Measurements from ENCODE around the gene RHBDD1. TPM values are rescaled to one million over a fixed set of nuclear protein-coding genes. Genes with fewer than 3 reads are reported as not detected.
A peak's percentile ranks its signal among the peaks of the same experiment; 100 is the strongest.

RHBDD1 gene
- total RNA-seq, 8 experiments from 2014 or later, result 10.4 to 27.5 (median 23.4) TPM

DNA sequence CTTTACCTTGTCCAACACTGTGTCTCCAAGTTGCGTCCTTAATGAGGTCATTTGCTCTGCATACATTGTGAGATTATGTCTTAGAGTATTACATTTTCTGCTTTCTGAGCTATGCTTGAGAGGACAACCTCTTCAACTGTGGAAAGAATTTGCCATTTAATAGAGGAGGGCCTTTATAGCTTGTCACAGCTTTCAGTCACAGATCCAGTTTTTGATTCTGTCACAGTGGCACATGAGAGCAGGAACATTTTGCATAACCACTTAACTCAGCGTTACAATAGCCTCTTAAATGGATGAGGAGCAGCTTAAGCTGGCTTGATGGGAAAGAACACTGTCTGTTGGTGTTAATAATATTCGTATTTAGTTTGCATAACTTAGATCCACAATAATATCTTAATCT lies 63.0 kb downstream of the RHBDD1 start:
- 75 to 100% (median 86%) methylated on average over 1 to 3 of the region's 3 CpGs; no CpG with 5 or more reads in 2 of the 10 experiments for WGBS, 10 experiments
- Histone ChIP-seq H3K4me3 (no peak overlapping the region), H3K27ac (no peak overlapping the region), H3K4me1 (replicated peaks in 1 of 2) (peaks cover 0 to 2% of the 10 kb centered on the region in 2 donors)
- ATAC-seq (replicated peaks in 6 of 8), result peak in 1 of 8 experiments; percentile 46
- in situ Hi-C loops (cut with MboI; ENCODE audit: low pct_unique_long_range_greater_than_20kb in 2 of 9, low sequenced_read_pairs in 9 of 9, unreplicated experiment in 9 of 9), result no loop called here

DNA sequence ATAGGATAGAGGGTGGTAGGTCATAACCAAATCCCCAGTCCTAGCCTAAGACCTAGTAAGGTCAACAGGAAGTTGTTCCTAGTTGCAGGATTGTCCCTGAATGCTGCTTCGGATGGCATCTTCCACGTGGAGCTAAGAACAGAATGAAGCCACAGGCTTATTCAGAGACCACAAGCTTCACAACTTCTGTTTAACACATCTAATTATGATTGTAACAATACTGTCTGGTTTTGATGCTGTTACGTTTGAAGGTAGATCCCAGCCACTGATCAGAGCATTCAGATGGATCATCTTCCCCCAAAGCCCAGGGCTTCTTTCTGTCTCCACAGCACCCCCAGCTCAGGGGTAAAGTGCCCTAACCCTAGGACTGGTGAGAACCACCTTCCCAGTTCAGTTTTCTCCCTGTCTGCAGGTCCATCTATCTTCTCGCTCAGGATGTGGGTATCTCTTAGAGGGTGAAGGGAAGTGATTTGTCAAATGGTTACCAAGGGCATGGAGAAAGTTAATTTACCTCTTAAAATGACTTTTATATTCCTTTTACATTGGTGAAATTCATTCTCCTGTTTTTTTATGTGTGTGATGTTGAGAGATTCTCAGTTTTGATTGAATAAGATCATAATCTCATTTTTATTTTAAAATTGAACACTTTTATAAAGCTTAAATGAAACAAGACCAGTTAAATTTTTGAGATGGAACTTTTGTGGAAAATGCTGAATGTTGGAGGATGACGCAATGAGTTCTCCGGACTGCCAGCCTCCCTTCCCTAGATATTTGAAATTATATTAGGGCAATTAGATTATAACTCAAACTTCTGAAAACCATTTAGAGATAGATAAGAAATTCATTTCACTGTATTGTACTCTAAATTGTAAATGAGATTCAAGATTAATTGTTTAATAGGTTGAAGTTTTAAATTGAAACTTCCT lies 66.5 kb downstream of the RHBDD1 start:
- no peak overlapping the region for H3K4me3 ChIP-seq
- 76 to 100% (median 91%) methylated on average over 1 to 6 of the region's 6 CpGs for WGBS, 10 experiments
- peaks cover 0 to 3% of the 10 kb centered on the region in 2 donors for H3K4me1 ChIP-seq (replicated peaks in 1 of 2)
- no peak overlapping the region for H3K27ac ChIP-seq
- no peak for ATAC-seq (replicated peaks in 6 of 8)
- in situ Hi-C loops (cut with MboI; ENCODE audit: low pct_unique_long_range_greater_than_20kb in 2 of 9, low sequenced_read_pairs in 9 of 9, unreplicated experiment in 9 of 9), result no loop called here

DNA sequence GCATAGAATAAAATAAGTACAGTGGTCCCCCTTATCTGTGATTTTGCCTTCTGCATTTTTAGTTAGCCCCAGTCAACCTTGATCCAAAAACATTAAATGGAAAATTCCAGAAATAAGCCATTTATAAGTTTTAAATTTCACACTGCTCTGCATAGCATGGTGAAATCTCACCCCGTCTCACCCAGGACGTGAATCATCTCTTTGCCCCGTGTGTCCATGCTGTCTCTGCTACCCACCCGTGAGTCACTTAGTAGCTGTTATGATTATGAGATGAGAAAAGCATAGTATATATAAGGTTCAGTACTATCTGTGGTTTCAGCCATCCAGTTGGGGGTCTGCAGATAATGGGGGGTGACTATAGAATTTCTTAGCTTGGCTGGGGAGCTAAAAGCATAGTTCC lies 67.3 kb downstream of the RHBDD1 start:
- Histone ChIP-seq H3K27ac (no peak overlapping the region), H3K4me3 (no peak overlapping the region), H3K4me1 (replicated peaks in 1 of 2) (peaks cover 0 to 8% of the 10 kb centered on the region in 2 donors)
- ATAC-seq (replicated peaks in 6 of 8), result peak in 2 of 8 experiments; percentile 48 to 92
- in situ Hi-C loops (cut with MboI; ENCODE audit: low pct_unique_long_range_greater_than_20kb in 2 of 9, low sequenced_read_pairs in 9 of 9, unreplicated experiment in 9 of 9), result no loop called here
- 6 to 100% (median 89%) methylated on average over 1 to 4 of the region's 4 CpGs; no CpG with 5 or more reads in 4 of the 10 experiments for WGBS, 10 experiments

DNA sequence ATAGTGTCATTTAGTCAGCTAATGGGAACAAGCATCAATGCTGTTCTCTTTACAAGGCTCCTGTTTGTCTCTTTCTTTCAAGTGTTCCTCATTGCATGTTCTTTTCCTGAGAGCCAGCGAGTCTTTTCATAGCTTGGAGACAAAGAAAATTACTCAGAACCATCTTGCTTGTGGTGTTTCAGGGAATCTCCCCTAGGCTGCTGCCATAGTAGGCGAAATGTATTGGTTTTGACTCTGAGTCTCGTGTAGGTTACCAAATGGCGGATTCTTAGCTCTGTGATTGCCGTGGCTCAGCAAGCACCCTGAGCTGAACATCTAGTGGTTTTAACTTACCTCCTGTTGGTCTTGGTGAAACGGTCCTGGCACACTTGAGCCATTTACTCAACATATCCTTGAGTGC lies 68.7 kb downstream of the RHBDD1 start:
- no peak for ATAC-seq (replicated peaks in 6 of 8)
- in situ Hi-C loops (cut with MboI; ENCODE audit: low pct_unique_long_range_greater_than_20kb in 2 of 9, low sequenced_read_pairs in 9 of 9, unreplicated experiment in 9 of 9), result no loop called here
- H3K27ac ChIP-seq, result no peak overlapping the region

DNA sequence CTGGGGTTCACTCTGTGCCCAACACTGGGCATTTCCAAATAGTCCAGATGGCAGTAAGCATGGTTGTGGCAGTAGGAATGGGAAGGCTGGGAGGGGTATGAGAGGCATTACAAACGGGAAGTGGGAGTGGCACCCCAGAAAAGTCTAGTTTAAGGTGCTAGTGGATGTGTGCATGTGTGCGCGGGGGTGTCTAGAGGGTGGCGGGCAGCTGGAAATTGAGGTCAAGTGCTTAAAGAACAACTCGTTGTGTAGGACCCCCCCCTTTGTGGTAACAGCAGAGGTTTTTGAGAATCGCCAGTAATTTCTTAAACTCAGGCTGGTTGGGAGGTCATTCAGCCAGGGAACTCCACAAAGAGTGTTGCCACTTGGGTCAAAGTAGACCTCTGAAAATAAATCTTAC lies 69.9 kb downstream of the RHBDD1 start:
- WGBS, 10 experiments, result 79 to 100% (median 98%) methylated on average over 1 to 5 of the region's 6 CpGs; no CpG with 5 or more reads in 1 of the 10 experiments
- H3K4me1 ChIP-seq (replicated peaks in 1 of 2), result peaks cover 0 to 5% of the 10 kb centered on the region in 2 donors
- no peak overlapping the region for H3K27ac ChIP-seq
- H3K4me3 ChIP-seq, result no peak overlapping the region
- no peak for ATAC-seq (replicated peaks in 6 of 8)
- in situ Hi-C loops (cut with MboI; ENCODE audit: low pct_unique_long_range_greater_than_20kb in 2 of 9, low sequenced_read_pairs in 9 of 9, unreplicated experiment in 9 of 9), result no loop called here

More for the DNA sequence above, 68.7 kb downstream of the RHBDD1 start:
- peaks cover 0 to 5% of the 10 kb centered on the region in 2 donors for H3K4me1 ChIP-seq (replicated peaks in 1 of 2)
- no peak overlapping the region for H3K4me3 ChIP-seq
- 88 to 100% (median 100%) methylated on average over 1 to 6 of the region's 6 CpGs; no CpG with 5 or more reads in 1 of the 10 experiments for WGBS, 10 experiments

DNA sequence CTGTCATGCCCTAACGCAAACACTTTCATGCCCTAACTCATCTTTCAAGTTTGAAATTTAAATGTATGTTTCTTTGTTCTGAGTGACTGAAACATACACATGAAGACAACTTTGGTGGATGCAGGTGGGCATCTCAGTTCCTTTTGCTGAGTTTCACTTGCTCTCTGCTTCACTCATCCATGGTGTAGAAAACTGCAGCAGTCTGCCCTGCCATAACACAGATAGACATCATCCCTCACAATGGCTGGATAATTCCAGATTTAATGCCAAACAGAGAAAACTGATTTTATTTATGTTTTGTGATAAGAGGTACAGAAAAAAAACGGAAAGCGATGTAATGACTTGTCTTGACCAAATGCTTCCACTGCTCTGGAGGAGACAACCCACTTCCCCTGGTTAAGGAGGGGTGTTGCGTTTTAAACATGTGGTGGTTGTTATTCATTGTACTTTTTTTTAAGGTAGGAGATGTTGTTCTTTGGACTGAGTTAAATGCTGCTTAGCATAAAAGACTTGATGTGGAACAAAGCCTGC lies 70.4 kb downstream of the RHBDD1 start:
- in situ Hi-C loops (cut with MboI; ENCODE audit: low pct_unique_long_range_greater_than_20kb in 2 of 9, low sequenced_read_pairs in 9 of 9, unreplicated experiment in 9 of 9), result no loop called here
- Histone ChIP-seq H3K4me1 (replicated peaks in 1 of 2) (peaks cover 0 to 5% of the 10 kb centered on the region in 2 donors), H3K4me3 (no peak overlapping the region), H3K27ac (no peak overlapping the region)
- ATAC-seq (replicated peaks in 6 of 8), result no peak
- WGBS, 10 experiments, result 90 to 100% (median 98%) methylated on average over 1 to 4 of the region's 4 CpGs; no CpG with 5 or more reads in 1 of the 10 experiments

DNA sequence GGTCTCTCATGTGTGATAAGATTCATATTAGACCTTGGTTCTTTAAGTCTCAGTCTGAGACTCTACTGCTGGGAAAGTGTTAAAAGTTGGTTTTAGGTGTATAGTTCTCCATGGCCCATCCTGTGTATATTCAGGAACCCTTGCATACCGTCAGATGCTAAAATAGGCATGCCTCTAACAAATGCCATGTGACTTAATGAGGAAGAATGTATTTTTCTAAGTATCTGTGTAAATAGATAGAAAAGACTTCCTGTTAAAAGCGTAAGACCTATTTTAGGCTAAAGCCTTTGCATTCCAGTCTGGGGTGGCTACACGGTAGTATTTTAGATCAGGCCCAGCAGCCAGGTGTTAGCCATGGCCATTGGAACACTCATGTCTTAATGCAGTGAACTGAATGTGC lies 73.3 kb downstream of the RHBDD1 start:
- H3K27ac ChIP-seq, result no peak overlapping the region
- 83 to 100% (median 100%) methylated on average over 1 to 3 of the region's 3 CpGs; no CpG with 5 or more reads in 1 of the 10 experiments for WGBS, 10 experiments
- peak in 2 of 8 experiments; percentile 16 to 42 for ATAC-seq (replicated peaks in 6 of 8)
- H3K4me1 ChIP-seq (replicated peaks in 1 of 2), result peaks cover 0 to 5% of the 10 kb centered on the region in 2 donors
- in situ Hi-C loops (cut with MboI; ENCODE audit: low pct_unique_long_range_greater_than_20kb in 2 of 9, low sequenced_read_pairs in 9 of 9, unreplicated experiment in 9 of 9), result no loop called here
- H3K4me3 ChIP-seq, result no peak overlapping the region

DNA sequence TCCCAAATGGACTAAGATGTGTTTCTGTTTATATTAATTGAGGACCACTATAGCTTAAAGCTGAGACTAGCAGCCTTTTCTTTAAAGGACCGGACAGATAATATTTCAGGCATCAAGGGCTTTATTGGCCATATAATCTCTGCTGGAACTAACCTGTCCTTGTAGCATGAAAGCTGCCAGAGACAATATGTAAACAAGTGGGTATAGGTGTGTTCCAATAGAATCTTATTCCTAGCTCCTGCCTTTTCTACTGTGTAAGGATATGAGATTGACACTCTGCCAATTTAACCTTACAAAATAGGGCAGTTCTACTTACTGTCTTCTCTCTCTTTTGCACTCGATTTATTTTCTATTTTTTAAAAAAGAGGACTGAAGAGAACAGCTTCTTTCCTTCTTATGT lies 74.0 kb downstream of the RHBDD1 start:
- WGBS, 10 experiments, result 9 to 100% (median 80%) methylated on average over 1 to 2 of the region's 2 CpGs; no CpG with 5 or more reads in 1 of the 10 experiments
- peaks cover 0 to 5% of the 10 kb centered on the region in 2 donors for H3K4me1 ChIP-seq (replicated peaks in 1 of 2)
- in situ Hi-C loops (cut with MboI; ENCODE audit: low pct_unique_long_range_greater_than_20kb in 2 of 9, low sequenced_read_pairs in 9 of 9, unreplicated experiment in 9 of 9), result no loop called here
- H3K27ac ChIP-seq, result no peak overlapping the region
- no peak for ATAC-seq (replicated peaks in 6 of 8)
- H3K4me3 ChIP-seq, result no peak overlapping the region

DNA sequence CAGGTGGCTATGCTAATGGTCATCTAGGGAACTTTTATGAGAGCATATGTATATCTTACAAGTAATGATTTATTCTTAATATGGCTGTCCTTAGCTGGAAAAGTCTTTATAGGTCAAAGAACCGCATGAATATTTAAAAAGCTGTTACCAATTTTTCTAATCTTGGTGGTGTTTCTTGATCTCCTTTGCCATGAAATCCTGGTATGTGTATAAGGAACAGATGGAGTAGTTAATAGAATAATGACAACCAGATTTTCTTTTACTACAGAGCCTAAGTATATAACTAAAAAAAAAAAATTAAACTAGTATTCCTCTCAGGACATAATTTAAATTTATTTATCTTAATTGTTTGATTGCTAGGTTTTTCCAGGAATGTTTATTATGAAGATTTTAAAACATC lies 74.5 kb downstream of the RHBDD1 start:
- no peak overlapping the region for H3K27ac ChIP-seq

DNA sequence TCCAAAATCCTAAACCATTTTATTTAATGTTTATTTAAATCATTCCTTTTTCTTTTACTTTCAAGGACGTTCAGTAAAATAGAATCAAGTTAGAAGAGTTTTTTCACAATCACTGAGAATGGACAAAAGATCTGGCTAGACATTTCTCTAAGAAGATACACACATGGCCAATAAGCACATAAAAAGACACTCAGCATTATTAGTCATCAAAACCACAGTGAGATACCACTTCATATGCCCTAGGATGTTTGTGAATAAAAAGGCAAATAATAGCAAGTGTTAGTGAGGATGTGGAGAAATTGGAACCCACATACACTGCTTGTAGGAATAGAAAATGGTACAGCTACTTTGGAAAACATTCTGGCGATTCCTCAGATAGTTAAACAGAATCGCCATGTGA lies 76.1 kb downstream of the RHBDD1 start:
- no peak for ATAC-seq (replicated peaks in 6 of 8)
- Histone ChIP-seq H3K27ac (no peak overlapping the region), H3K4me3 (no peak overlapping the region), H3K4me1 (replicated peaks in 1 of 2) (peaks cover 0 to 5% of the 10 kb centered on the region in 2 donors)
- in situ Hi-C loops (cut with MboI; ENCODE audit: low pct_unique_long_range_greater_than_20kb in 2 of 9, low sequenced_read_pairs in 9 of 9, unreplicated experiment in 9 of 9), result no loop called here
- WGBS, 10 experiments, result 36 to 100% (median 83%) methylated on average over 1 to 3 of the region's 3 CpGs; no CpG with 5 or more reads in 1 of the 10 experiments

More for the DNA sequence above, 74.5 kb downstream of the RHBDD1 start:
- Histone ChIP-seq H3K4me1 (replicated peaks in 1 of 2) (peaks cover 0 to 5% of the 10 kb centered on the region in 2 donors), H3K4me3 (no peak overlapping the region)
- in situ Hi-C loops (cut with MboI; ENCODE audit: low pct_unique_long_range_greater_than_20kb in 2 of 9, low sequenced_read_pairs in 9 of 9, unreplicated experiment in 9 of 9), result no loop called here
- 0 to 100% (median 71%) methylated on average over 1 of the region's 1 CpG; no CpG with 5 or more reads in 4 of the 10 experiments for WGBS, 10 experiments
- peak in 2 of 8 experiments; percentile 46 to 79 for ATAC-seq (replicated peaks in 6 of 8)

DNA sequence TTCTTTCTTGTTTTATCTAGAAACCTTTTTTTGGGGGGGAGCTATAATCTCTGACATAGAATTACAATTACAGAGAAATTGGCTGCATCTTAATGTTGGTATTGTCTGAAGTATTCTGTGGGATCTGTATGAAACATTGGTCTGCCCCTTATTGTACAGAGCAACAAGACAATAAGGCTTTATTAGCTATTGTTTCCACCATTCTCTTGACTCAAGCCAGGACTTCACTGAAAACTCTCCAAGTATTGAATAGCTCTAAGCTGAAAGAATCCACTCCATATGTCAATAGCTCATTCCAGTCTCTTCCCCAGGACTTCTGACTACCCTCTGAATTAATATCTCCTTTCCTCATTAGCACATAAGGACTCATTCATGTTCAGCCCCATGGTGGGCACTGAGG lies 77.8 kb downstream of the RHBDD1 start:
- Histone ChIP-seq H3K4me1 (replicated peaks in 1 of 2) (no peaks in the 10 kb centered on the region), H3K27ac (no peak overlapping the region), H3K4me3 (no peak overlapping the region)
- peak in 1 of 8 experiments; percentile 9 for ATAC-seq (replicated peaks in 6 of 8)
- in situ Hi-C loops (cut with MboI; ENCODE audit: low pct_unique_long_range_greater_than_20kb in 2 of 9, low sequenced_read_pairs in 9 of 9, unreplicated experiment in 9 of 9), result no loop called here

DNA sequence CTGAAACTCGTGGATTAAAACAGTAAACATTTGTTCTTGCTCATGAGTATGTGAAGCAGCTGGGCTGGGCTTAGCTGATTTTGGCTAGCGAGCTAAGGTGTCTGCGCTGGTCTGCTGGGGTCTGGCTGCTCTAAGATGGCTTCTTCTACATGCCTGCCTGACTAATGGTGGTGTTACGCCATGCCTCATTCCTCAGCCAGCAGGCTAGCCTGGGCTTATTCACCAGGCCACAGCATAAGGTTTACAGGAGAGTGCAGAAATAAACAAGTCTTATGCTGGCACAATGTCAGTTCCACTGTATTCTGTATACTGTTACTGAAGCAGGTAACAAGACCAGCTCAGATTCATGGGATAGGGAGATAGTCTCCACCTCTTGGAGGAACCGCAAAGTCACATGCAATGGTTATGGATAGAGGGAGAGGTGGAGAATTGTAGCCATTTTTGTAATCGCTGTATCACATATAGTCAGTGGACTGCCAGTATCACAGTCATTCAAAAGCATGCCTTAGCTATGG lies 80.0 kb downstream of the RHBDD1 start:
- in situ Hi-C loops (cut with MboI; ENCODE audit: low pct_unique_long_range_greater_than_20kb in 2 of 9, low sequenced_read_pairs in 9 of 9, unreplicated experiment in 9 of 9), result no loop called here
- 40 to 100% (median 82%) methylated on average over 1 to 6 of the region's 6 CpGs for WGBS, 10 experiments
- ATAC-seq (replicated peaks in 6 of 8), result no peak
- H3K4me3 ChIP-seq, result no peak overlapping the region
- no peak overlapping the region for H3K27ac ChIP-seq
- no peaks in the 10 kb centered on the region for H3K4me1 ChIP-seq (replicated peaks in 1 of 2)

DNA sequence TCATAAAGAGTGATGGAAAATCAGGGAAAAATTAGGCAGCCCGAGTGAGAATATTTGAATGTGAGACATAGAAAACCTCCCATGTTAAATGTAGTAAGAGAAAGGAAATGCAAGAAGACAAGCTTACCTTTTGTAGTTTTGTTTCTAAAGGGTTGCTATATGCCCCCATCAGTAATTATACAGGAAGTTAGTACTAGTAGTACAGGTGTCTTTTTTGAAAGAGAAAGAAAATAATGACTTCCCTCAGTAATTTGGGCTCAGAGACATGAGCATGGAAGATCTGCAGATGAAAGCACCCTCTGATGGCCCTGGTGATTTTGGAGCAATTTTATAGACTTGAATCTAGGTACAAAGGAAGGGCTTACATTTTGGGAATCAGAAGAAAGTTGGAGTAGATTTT lies 80.8 kb downstream of the RHBDD1 start:
- ATAC-seq (replicated peaks in 6 of 8), result no peak
- in situ Hi-C loops (cut with MboI; ENCODE audit: low pct_unique_long_range_greater_than_20kb in 2 of 9, low sequenced_read_pairs in 9 of 9, unreplicated experiment in 9 of 9), result no loop called here
- no peak overlapping the region for H3K27ac ChIP-seq
- H3K4me1 ChIP-seq (replicated peaks in 1 of 2), result no peaks in the 10 kb centered on the region
- H3K4me3 ChIP-seq, result no peak overlapping the region
- 40 to 100% (median 57%) methylated on average over 1 of the region's 1 CpG; no CpG with 5 or more reads in 3 of the 10 experiments for WGBS, 10 experiments

Measured in motor neuron (in vitro differentiated cells).